ENCODE data around the gene VSTM2B. TPM values are rescaled to one million over a fixed set of nuclear protein-coding genes. Genes with fewer than 3 reads are reported as not detected.

The VSTM2B gene
- total RNA-seq, 1 experiment from 2014 or later = not detected

- peaks cover 35% of the 10 kb centered on the region for H3K27me3 ChIP-seq (ENCODE audit: control insufficient read depth, insufficient read depth, low read length)
- DNase-seq (ENCODE audit: low read depth, low spot score) (no peak), ATAC-seq (no peak)
- no peaks in the 10 kb centered on the region for H3K9me3 ChIP-seq (ENCODE audit: control insufficient read depth, insufficient read depth, low read depth, low read length)
- intact Hi-C loops (cut with micrococcal nuclease; ENCODE audit: unreplicated experiment) (no loop called here), in situ Hi-C loops (cut with HindIII; ENCODE audit: low pct_unique_long_range_greater_than_20kb, low sequenced_read_pairs) (no loop called here)
- H3K27ac ChIP-seq (ENCODE audit: low read length) = no peak overlapping the region
- POLR2A ChIA-PET = no interaction called here
- no peak for TF ChIP-seq CTCF (IDR thresholded peaks at IDR 0.05)
- TF ChIP-seq SIN3A (IDR thresholded peaks at IDR 0.05; ENCODE audit: borderline replicate concordance, insufficient read depth, low read depth, low read length) = no peak
- no peak for TF ChIP-seq TCF7L2 (IDR thresholded peaks at IDR 0.05; ENCODE audit: low read depth, low read length)
- no peak for TF ChIP-seq POLR2AphosphoS5 (IDR thresholded peaks at IDR 0.05; ENCODE audit: low read depth, low read length)
- no peak for TF ChIP-seq REST (IDR thresholded peaks at IDR 0.05; ENCODE audit: insufficient read depth in 1 of 2, low read depth in 2 of 2, low read length in 1 of 2)
- CTCF ChIA-PET = interaction anchor here (0.6 kb wide), 1 partner anchor 56 kb away, joined by 3 read pairs; no protein-coding TSS in a partner anchor
- no TSS peak for BruUV-seq (replicated peaks)
- no peak overlapping the region for H3K4me3 ChIP-seq (ENCODE audit: low read depth in 2 of 2, low read length in 2 of 2)
- no peaks in the 10 kb centered on the region for H3K4me1 ChIP-seq (ENCODE audit: control insufficient read depth, insufficient read depth, low read length)
- H3K36me3 ChIP-seq (ENCODE audit: control insufficient read depth, insufficient read depth, low read length) = no peaks in the 10 kb centered on the region
Measured at GRCh38 chr19:29587059-29587458, 61.3 kb downstream of the VSTM2B start.

GRCh38 chr19:29587518-29587986 lies 61.8 kb downstream of the VSTM2B start:
- DNase-seq (ENCODE audit: low read depth, low spot score) (no peak), ATAC-seq (no peak)
- Histone ChIP-seq H3K36me3 (ENCODE audit: control insufficient read depth, insufficient read depth, low read length) (no peaks in the 10 kb centered on the region), H3K4me3 (ENCODE audit: low read depth in 2 of 2, low read length in 2 of 2) (no peak overlapping the region), H3K4me1 (ENCODE audit: control insufficient read depth, insufficient read depth, low read length) (no peaks in the 10 kb centered on the region), H3K27me3 (ENCODE audit: control insufficient read depth, insufficient read depth, low read length) (peaks cover 36% of the 10 kb centered on the region), H3K27ac (ENCODE audit: low read length) (no peak overlapping the region), H3K9me3 (ENCODE audit: control insufficient read depth, insufficient read depth, low read depth, low read length) (no peaks in the 10 kb centered on the region)
- no TSS peak for BruUV-seq (replicated peaks)
- CTCF ChIA-PET = no interaction called here
- TF ChIP-seq CTCF (IDR thresholded peaks at IDR 0.05) (no peak), REST (IDR thresholded peaks at IDR 0.05; ENCODE audit: insufficient read depth in 1 of 2, low read depth in 2 of 2, low read length in 1 of 2) (no peak), TCF7L2 (IDR thresholded peaks at IDR 0.05; ENCODE audit: low read depth, low read length) (no peak), POLR2AphosphoS5 (IDR thresholded peaks at IDR 0.05; ENCODE audit: low read depth, low read length) (no peak), SIN3A (IDR thresholded peaks at IDR 0.05; ENCODE audit: borderline replicate concordance, insufficient read depth, low read depth, low read length) (no peak)
- POLR2A ChIA-PET = no interaction called here
- intact Hi-C loops (cut with micrococcal nuclease; ENCODE audit: unreplicated experiment) (no loop called here), in situ Hi-C loops (cut with HindIII; ENCODE audit: low pct_unique_long_range_greater_than_20kb, low sequenced_read_pairs) (no loop called here)
